ENCODE results near the gene PMIS2. TPM values are rescaled to one million over a fixed set of nuclear protein-coding genes. Genes with fewer than 3 reads are reported as not detected.

The PMIS2 gene
- total RNA-seq, 2 donors from 2014 or later, result not detected

- Histone ChIP-seq H3K9me3 (no peaks in the 10 kb centered on the region), H3K4me1 (peaks cover 3% of the 10 kb centered on the region), H3K9ac (ENCODE audit: low read depth in 2 of 2, low read length in 2 of 2) (no peak overlapping the region), H3K27ac (no peak overlapping the region), H3K4me3 (no peak overlapping the region), H3K36me3 (no peaks in the 10 kb centered on the region), H3K27me3 (peaks cover 4% of the 10 kb centered on the region)
- TF ChIP-seq CTCF (IDR thresholded peaks at IDR 0.05), result no peak
- DNase-seq, result no peak
- intact Hi-C loops (cut with DNase I), result no loop called here
These were observed 32.5 kb upstream of the PMIS2 start for GRCh38 chr19:35553385-35554000.

- Histone ChIP-seq H3K27ac (no peak overlapping the region), H3K9me3 (no peaks in the 10 kb centered on the region), H3K4me1 (peaks cover 3% of the 10 kb centered on the region), H3K9ac (ENCODE audit: low read depth in 2 of 2, low read length in 2 of 2) (no peak overlapping the region), H3K4me3 (no peak overlapping the region), H3K27me3 (peaks cover 8% of the 10 kb centered on the region), H3K36me3 (no peaks in the 10 kb centered on the region)
- TF ChIP-seq CTCF (IDR thresholded peaks at IDR 0.05), result no peak
- no peak for DNase-seq
- intact Hi-C loops (cut with DNase I), result no loop called here
These were observed 31.9 kb upstream of the PMIS2 start for GRCh38 chr19:35554076-35554475.

- no peak for DNase-seq
- intact Hi-C loops (cut with DNase I), result no loop called here
- no peaks in the 10 kb centered on the region for H3K9me3 ChIP-seq
- H3K4me3 ChIP-seq, result no peak overlapping the region
- no peak overlapping the region for H3K9ac ChIP-seq (ENCODE audit: low read depth in 2 of 2, low read length in 2 of 2)
- TF ChIP-seq CTCF (IDR thresholded peaks at IDR 0.05), result no peak
- H3K4me1 ChIP-seq, result peaks cover 3% of the 10 kb centered on the region
- no peak overlapping the region for H3K27ac ChIP-seq
- H3K36me3 ChIP-seq, result no peaks in the 10 kb centered on the region
- H3K27me3 ChIP-seq, result peaks cover 13% of the 10 kb centered on the region
These were observed 30.5 kb upstream of the PMIS2 start for GRCh38 chr19:35555301-35556005.

- intact Hi-C loops (cut with DNase I), result no loop called here
- Histone ChIP-seq H3K9ac (ENCODE audit: low read depth in 2 of 2, low read length in 2 of 2) (no peak overlapping the region), H3K36me3 (no peaks in the 10 kb centered on the region), H3K4me1 (peaks cover 3% of the 10 kb centered on the region), H3K4me3 (no peak overlapping the region), H3K27ac (no peak overlapping the region), H3K9me3 (no peaks in the 10 kb centered on the region), H3K27me3 (peaks cover 13% of the 10 kb centered on the region)
- DNase-seq, result no peak
- TF ChIP-seq CTCF (IDR thresholded peaks at IDR 0.05), result no peak
These were observed 29.9 kb upstream of the PMIS2 start for GRCh38 chr19:35556025-35556590.

GRCh38 chr19:35556846-35557538 is 29.0 kb upstream of the PMIS2 start:
- TF ChIP-seq CTCF (IDR thresholded peaks at IDR 0.05), result no peak
- peaks cover 3% of the 10 kb centered on the region for H3K4me1 ChIP-seq
- H3K36me3 ChIP-seq, result no peaks in the 10 kb centered on the region
- intact Hi-C loops (cut with DNase I), result no loop called here
- no peaks in the 10 kb centered on the region for H3K9me3 ChIP-seq
- H3K27ac ChIP-seq, result no peak overlapping the region
- H3K9ac ChIP-seq (ENCODE audit: low read depth in 2 of 2, low read length in 2 of 2), result no peak overlapping the region
- no peak for DNase-seq
- peaks cover 13% of the 10 kb centered on the region for H3K27me3 ChIP-seq
- H3K4me3 ChIP-seq, result no peak overlapping the region

All from colonic mucosa (tissue), 4 donors.